K562 (cell line): ENCODE results near the gene MTA2. TPM values are rescaled to one million over a fixed set of nuclear protein-coding genes. Genes with fewer than 3 reads are reported as not detected.
A peak's percentile ranks its signal among the peaks of the same experiment; 100 is the strongest.

Experiments used
- E2F3 ChIP-seq: fragments of 250-450 bp; sonication (Bioruptor Pico); IDR thresholded peaks from 2 replicates; pipeline ENCODE4 v1.4.0; 2020; ENCODE audit warnings: mild to moderate bottlenecking
- FOXK2 ChIP-seq, 2 experiments: fragments of 450-650 bp; IDR thresholded peaks in 1 of 2; conservative IDR thresholded peaks in 1 of 2; 2 replicates each; pipeline ENCODE4 v1.6.1; 2016; ENCODE audit warnings: low read depth in 2 of 2, mild to moderate bottlenecking in 1 of 2
- MTA1 ChIP-seq: fragments of 450-650 bp; IDR thresholded peaks from 2 replicates; pipeline ENCODE4 v1.6.1; 2017; ENCODE audit warnings: borderline replicate concordance
- NCOA2 ChIP-seq, 2 experiments: fragments of 450-650 bp; IDR thresholded peaks; 2 replicates each; pipeline ENCODE4 v1.6.1; 2018; ENCODE audit warnings: mild to moderate bottlenecking in 2 of 2, moderate library complexity in 1 of 2; ENCODE audit not compliant: partially characterized antibody in 2 of 2
- NONO ChIP-seq, 2 experiments: fragments of 200-400 bp in 1 of 2; fragments of 450-650 bp in 1 of 2; formaldehyde crosslinking in 1 of 2; IDR thresholded peaks; 2 replicates each; pipeline ENCODE4 v1.6.1; 2017; ENCODE audit warnings: low read depth in 2 of 2, mild to moderate bottlenecking in 2 of 2, moderate library complexity in 2 of 2, low read length in 1 of 2
- NUFIP1 ChIP-seq: fragments of 450-650 bp; IDR thresholded peaks from 2 replicates; pipeline ENCODE4 v1.6.1; 2018; ENCODE audit not compliant: partially characterized antibody
- PHF20 ChIP-seq: fragments of 450-650 bp; IDR thresholded peaks from 2 replicates; pipeline ENCODE4 v1.6.1; 2018; ENCODE audit not compliant: partially characterized antibody
- STAT5B ChIP-seq: fragments of 250-450 bp; sonication (Bioruptor Pico); IDR thresholded peaks from 2 replicates; pipeline ENCODE4 v1.8.0; 2021; ENCODE audit warnings: mild to moderate bottlenecking, inconsistent platforms
- ZNF445 ChIP-seq: fragments of 250-450 bp; sonication (Bioruptor Pico); IDR thresholded peaks from 2 replicates; pipeline ENCODE4 v1.4.0; 2020; ENCODE audit warnings: low read depth, mild to moderate bottlenecking, moderate library complexity
- polyA plus RNA-seq, 8 experiments: library from polyadenylated mRNA; depleted of rRNA in 4 of 8; stranded (reverse) in 5 of 8; unstranded in 3 of 8; fragments of >200 nt; fragmentation: Nextera tagmentation in 2 of 8; fragmentation: Illumina TruSeq in 1 of 8; extraction: Ambion mirVana in 2 of 8; extraction: Trizol in 1 of 8; gene quantifications; 2 replicates each; pipeline versions ENCODE4 v1.2.1 to v1.2.3, GENCODE V29; 2011 to 2014; ENCODE audit warnings: inconsistent platforms in 1 of 8, missing spikeins in 1 of 8
- total RNA-seq, 7 experiments: library from RNA; depleted of rRNA in 6 of 7; stranded (reverse); fragments of >200 nt in 6 of 7; fragmentation: Illumina TruSeq in 2 of 7; extraction: Trizol in 2 of 7; gene quantifications; 2 replicates each; pipeline versions ENCODE4 v1.2.1 to v1.2.3, GENCODE V29; 2011 to 2021; ENCODE audit warnings: low replicate concordance in 1 of 7
- TF ChIP-seq, protein P1 (sequence below): fragments of 200-600 bp; sonication (generic); IDR thresholded peaks from one replicate; pipeline ENCODE4 v1.6.1; 2012; ENCODE audit warnings: mild to moderate bottlenecking, low read depth, low read length, inconsistent platforms
- TF ChIP-seq, protein P2 (sequence below): conservative IDR thresholded peaks from 2 replicates; pipeline ENCODE4 v1.6.1; 2011; ENCODE audit warnings: low read depth, mild to moderate bottlenecking, low read length; ENCODE audit not compliant: control insufficient read depth
- TF ChIP-seq, protein P3 (sequence below): fragments of 450-650 bp; IDR thresholded peaks from 2 replicates; pipeline ENCODE4 v1.6.1; 2016; ENCODE audit warnings: antibody characterized with exemption
- TF ChIP-seq, protein P4 (sequence below): fragments of 250-450 bp; sonication (Bioruptor Pico); IDR thresholded peaks from 2 replicates; pipeline ENCODE4 v1.6.1; 2021; ENCODE audit warnings: mild to moderate bottlenecking

The MTA2 gene
- total and polyA plus RNA-seq, 9 of the 15 experiments (the other 6 are each of a cell fraction or from before 2014, with no cell fraction given): 6.2 to 220 (median 172) TPM

DNA sequence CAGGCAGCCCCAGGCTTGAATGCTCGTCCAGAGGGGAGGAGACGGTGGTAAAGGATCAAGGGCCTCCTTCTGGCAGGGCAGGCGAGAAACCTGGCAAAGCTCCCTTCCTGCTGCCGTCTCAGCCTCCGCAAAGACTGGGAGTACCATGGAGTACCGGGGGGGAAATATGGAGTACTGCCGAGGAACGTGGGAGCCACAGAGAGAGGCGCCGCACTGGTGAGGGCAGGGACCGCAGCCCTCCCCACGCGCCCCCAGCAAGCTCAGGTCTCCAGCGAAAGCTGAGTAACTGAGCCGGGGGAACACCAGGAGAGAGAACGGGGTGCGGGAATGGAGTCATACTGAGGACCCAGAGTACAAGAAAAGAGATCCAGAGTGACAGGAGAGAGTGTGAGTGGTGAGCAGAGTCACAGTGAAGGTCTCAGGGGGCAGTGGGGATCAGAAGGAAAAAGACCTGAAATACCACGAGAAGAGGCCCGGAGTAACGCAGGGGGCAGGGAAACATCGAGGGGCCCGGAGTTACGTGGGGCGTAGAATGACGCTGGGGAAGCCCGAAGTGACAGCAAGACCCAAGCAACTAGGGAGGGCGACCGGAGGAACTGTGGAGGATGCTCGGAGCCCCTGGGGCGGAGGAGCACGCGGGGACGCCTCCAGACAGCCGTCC lies 10.2 kb upstream of the MTA2 start (continued):
- TF ChIP-seq, protein P1, sequence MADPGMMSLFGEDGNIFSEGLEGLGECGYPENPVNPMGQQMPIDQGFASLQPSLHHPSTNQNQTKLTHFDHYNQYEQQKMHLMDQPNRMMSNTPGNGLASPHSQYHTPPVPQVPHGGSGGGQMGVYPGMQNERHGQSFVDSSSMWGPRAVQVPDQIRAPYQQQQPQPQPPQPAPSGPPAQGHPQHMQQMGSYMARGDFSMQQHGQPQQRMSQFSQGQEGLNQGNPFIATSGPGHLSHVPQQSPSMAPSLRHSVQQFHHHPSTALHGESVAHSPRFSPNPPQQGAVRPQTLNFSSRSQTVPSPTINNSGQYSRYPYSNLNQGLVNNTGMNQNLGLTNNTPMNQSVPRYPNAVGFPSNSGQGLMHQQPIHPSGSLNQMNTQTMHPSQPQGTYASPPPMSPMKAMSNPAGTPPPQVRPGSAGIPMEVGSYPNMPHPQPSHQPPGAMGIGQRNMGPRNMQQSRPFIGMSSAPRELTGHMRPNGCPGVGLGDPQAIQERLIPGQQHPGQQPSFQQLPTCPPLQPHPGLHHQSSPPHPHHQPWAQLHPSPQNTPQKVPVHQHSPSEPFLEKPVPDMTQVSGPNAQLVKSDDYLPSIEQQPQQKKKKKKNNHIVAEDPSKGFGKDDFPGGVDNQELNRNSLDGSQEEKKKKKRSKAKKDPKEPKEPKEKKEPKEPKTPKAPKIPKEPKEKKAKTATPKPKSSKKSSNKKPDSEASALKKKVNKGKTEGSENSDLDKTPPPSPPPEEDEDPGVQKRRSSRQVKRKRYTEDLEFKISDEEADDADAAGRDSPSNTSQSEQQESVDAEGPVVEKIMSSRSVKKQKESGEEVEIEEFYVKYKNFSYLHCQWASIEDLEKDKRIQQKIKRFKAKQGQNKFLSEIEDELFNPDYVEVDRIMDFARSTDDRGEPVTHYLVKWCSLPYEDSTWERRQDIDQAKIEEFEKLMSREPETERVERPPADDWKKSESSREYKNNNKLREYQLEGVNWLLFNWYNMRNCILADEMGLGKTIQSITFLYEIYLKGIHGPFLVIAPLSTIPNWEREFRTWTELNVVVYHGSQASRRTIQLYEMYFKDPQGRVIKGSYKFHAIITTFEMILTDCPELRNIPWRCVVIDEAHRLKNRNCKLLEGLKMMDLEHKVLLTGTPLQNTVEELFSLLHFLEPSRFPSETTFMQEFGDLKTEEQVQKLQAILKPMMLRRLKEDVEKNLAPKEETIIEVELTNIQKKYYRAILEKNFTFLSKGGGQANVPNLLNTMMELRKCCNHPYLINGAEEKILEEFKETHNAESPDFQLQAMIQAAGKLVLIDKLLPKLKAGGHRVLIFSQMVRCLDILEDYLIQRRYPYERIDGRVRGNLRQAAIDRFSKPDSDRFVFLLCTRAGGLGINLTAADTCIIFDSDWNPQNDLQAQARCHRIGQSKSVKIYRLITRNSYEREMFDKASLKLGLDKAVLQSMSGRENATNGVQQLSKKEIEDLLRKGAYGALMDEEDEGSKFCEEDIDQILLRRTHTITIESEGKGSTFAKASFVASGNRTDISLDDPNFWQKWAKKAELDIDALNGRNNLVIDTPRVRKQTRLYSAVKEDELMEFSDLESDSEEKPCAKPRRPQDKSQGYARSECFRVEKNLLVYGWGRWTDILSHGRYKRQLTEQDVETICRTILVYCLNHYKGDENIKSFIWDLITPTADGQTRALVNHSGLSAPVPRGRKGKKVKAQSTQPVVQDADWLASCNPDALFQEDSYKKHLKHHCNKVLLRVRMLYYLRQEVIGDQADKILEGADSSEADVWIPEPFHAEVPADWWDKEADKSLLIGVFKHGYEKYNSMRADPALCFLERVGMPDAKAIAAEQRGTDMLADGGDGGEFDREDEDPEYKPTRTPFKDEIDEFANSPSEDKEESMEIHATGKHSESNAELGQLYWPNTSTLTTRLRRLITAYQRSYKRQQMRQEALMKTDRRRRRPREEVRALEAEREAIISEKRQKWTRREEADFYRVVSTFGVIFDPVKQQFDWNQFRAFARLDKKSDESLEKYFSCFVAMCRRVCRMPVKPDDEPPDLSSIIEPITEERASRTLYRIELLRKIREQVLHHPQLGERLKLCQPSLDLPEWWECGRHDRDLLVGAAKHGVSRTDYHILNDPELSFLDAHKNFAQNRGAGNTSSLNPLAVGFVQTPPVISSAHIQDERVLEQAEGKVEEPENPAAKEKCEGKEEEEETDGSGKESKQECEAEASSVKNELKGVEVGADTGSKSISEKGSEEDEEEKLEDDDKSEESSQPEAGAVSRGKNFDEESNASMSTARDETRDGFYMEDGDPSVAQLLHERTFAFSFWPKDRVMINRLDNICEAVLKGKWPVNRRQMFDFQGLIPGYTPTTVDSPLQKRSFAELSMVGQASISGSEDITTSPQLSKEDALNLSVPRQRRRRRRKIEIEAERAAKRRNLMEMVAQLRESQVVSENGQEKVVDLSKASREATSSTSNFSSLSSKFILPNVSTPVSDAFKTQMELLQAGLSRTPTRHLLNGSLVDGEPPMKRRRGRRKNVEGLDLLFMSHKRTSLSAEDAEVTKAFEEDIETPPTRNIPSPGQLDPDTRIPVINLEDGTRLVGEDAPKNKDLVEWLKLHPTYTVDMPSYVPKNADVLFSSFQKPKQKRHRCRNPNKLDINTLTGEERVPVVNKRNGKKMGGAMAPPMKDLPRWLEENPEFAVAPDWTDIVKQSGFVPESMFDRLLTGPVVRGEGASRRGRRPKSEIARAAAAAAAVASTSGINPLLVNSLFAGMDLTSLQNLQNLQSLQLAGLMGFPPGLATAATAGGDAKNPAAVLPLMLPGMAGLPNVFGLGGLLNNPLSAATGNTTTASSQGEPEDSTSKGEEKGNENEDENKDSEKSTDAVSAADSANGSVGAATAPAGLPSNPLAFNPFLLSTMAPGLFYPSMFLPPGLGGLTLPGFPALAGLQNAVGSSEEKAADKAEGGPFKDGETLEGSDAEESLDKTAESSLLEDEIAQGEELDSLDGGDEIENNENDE: no peak
- TF ChIP-seq, protein P2, sequence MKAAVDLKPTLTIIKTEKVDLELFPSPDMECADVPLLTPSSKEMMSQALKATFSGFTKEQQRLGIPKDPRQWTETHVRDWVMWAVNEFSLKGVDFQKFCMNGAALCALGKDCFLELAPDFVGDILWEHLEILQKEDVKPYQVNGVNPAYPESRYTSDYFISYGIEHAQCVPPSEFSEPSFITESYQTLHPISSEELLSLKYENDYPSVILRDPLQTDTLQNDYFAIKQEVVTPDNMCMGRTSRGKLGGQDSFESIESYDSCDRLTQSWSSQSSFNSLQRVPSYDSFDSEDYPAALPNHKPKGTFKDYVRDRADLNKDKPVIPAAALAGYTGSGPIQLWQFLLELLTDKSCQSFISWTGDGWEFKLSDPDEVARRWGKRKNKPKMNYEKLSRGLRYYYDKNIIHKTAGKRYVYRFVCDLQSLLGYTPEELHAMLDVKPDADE: no peak; the same call in 1 of the 2 replicates
- TF ChIP-seq, protein P3, sequence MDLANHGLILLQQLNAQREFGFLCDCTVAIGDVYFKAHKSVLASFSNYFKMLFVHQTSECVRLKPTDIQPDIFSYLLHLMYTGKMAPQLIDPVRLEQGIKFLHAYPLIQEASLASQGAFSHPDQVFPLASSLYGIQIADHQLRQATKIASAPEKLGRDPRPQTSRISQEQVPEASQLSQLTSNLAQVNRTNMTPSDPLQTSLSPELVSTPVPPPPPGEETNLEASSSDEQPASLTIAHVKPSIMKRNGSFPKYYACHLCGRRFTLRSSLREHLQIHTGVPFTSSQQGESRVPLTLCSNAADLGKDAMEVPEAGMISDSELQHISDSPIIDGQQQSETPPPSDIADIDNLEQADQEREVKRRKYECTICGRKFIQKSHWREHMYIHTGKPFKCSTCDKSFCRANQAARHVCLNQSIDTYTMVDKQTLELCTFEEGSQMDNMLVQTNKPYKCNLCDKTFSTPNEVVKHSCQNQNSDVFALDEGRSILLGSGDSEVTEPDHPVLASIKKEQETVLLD: peak; percentile 65; the same call in 1 of the 2 replicates
- TF ChIP-seq STAT5B (CRISPR knock-in tag) (no peak), E2F3 (CRISPR knock-in tag) (no peak), NONO (IDR thresholded peaks at IDR 0.05; ENCODE audit: low read depth in 2 of 2, low read length in 1 of 2) (no peak), MTA1 (peak; percentile 58; the same call in 1 of the 2 replicates), PHF20 (no peak), NUFIP1 (no peak), NCOA2 (IDR thresholded peaks at IDR 0.05; ENCODE audit: partially characterized antibody in 2 of 2) (no peak), ZNF445 (CRISPR knock-in tag) (no peak), FOXK2 (conservative IDR thresholded peaks at IDR 0.05 in 1 of 2, IDR thresholded peaks at IDR 0.05 in 1 of 2; ENCODE audit: low read depth in 2 of 2) (no peak)
- TF ChIP-seq, protein P4, sequence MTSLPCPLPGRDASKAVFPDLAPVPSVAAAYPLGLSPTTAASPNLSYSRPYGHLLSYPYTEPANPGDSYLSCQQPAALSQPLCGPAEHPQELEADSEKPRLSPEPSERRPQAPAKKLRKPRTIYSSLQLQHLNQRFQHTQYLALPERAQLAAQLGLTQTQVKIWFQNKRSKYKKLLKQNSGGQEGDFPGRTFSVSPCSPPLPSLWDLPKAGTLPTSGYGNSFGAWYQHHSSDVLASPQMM (CRISPR knock-in tag): no peak
